HL-60/S4 treated with retinoic acid at 250 ng/mL for 4 days and 3 days (cell line): ENCODE data around the gene GUCA1A.
"Not testable (repeated sequence)": the region's sequence is repeated elsewhere in the genome, so short reads cannot be mapped to it uniquely, and the experiment has no call there.

ENCODE experiments used
- in situ Hi-C: fragments of 300-500 bp; cut with MboI; formaldehyde crosslinking; loops from 2 replicates; pipeline ENCODE4 v1.7.0; 2022; ENCODE audit warnings: low sequenced_read_pairs

The GUCA1A gene

GRCh38 chr6:42202131-42202915, 29.2 kb downstream of the GUCA1A start:
- in situ Hi-C loops = not testable (repeated sequence)

GRCh38 chr6:42203183-42203582, 30.0 kb downstream of the GUCA1A start:
- in situ Hi-C loops = no loop called here

- in situ Hi-C loops = no loop called here
Observed at GRCh38 chr6:42204768-42205282, 31.7 kb downstream of the GUCA1A start.

- in situ Hi-C loops = not testable (repeated sequence)
Observed at GRCh38 chr6:42207559-42207958, 34.4 kb downstream of the GUCA1A start.

GRCh38 chr6:42210551-42210950, 37.4 kb downstream of the GUCA1A start:
- in situ Hi-C loops = no loop called here

GRCh38 chr6:42211726-42212125, 38.6 kb downstream of the GUCA1A start:
- in situ Hi-C loops = no loop called here

- in situ Hi-C loops = no loop called here
Observed at GRCh38 chr6:42212442-42212841, 39.3 kb downstream of the GUCA1A start.

GRCh38 chr6:42216495-42216894, 43.3 kb downstream of the GUCA1A start:
- in situ Hi-C loops = not testable (repeated sequence)

GRCh38 chr6:42217157-42217518, 44.0 kb downstream of the GUCA1A start:
- in situ Hi-C loops = no loop called here

- in situ Hi-C loops = no loop called here
Observed at GRCh38 chr6:42217519-42218367, 44.6 kb downstream of the GUCA1A start, which contains the start of gene MRPS10. Gene MRPS10 (minus strand): TSS chr6:42217861. CDS start chr6:42217849, 12 bp downstream.

GRCh38 chr6:42220807-42221206, 47.6 kb downstream of the GUCA1A start:
- in situ Hi-C loops = no loop called here

- in situ Hi-C loops = no loop called here
Observed at GRCh38 chr6:42221546-42221945, 48.4 kb downstream of the GUCA1A start.

GRCh38 chr6:42222448-42222847, 49.3 kb downstream of the GUCA1A start:
- in situ Hi-C loops = no loop called here

- in situ Hi-C loops = no loop called here
Observed at GRCh38 chr6:42224222-42225028, 51.3 kb downstream of the GUCA1A start.

- in situ Hi-C loops = no loop called here
Observed at GRCh38 chr6:42225029-42225339, 51.8 kb downstream of the GUCA1A start.

- in situ Hi-C loops = no loop called here
Observed at GRCh38 chr6:42225419-42225818, 52.3 kb downstream of the GUCA1A start.

- in situ Hi-C loops = no loop called here
Observed at GRCh38 chr6:42226161-42226611, 53.0 kb downstream of the GUCA1A start.

GRCh38 chr6:42226645-42227143, 53.5 kb downstream of the GUCA1A start:
- in situ Hi-C loops = no loop called here

GRCh38 chr6:42227173-42227850, 54.1 kb downstream of the GUCA1A start:
- in situ Hi-C loops = no loop called here

GRCh38 chr6:42228305-42228704, 55.1 kb downstream of the GUCA1A start:
- in situ Hi-C loops = no loop called here
